Right lobe of liver (tissue), 6 donors: ENCODE measurements around the gene IL27RA. TPM values are rescaled to one million over a fixed set of nuclear protein-coding genes. Genes with fewer than 3 reads are reported as not detected.

ENCODE experiments used
- ATAC-seq, 4 donors: fragments of 200-7000 bp; cut with Tn5 transposase; one replicate each; pipeline ENCODE4 v1.9.1; 2020; ENCODE audit warnings: mild to moderate bottlenecking in 4 of 4, moderate library complexity in 4 of 4
- DNase-seq, 3 donors: peaks; one replicate each; pipeline ENCODE4 v3.0.0-alpha.2; 2020
- H3K27ac ChIP-seq, 3 donors: fragments of 200-600 bp; one replicate each; pipeline ENCODE4 v1.8.0; 2022
- H3K27me3 ChIP-seq, 2 donors: fragments of 200-600 bp; one replicate each; pipeline ENCODE4 v1.8.0; 2022
- H3K36me3 ChIP-seq, 4 donors: fragments of 200-600 bp; sonication (generic) in 1 of 4; one replicate each; pipeline versions ENCODE4 v1.5.1 to v1.8.0; 2017 to 2022; ENCODE audit warnings: control low read depth in 1 of 4
- H3K4me1 ChIP-seq, 4 donors: fragments of 200-600 bp; sonication (generic) in 1 of 4; one replicate each; pipeline versions ENCODE4 v1.5.1 to v1.8.0; 2017 to 2022; ENCODE audit warnings: control low read depth in 1 of 4
- H3K4me3 ChIP-seq, 3 donors: fragments of 200-600 bp; one replicate each; pipeline ENCODE4 v1.8.0; 2022
- H3K9me3 ChIP-seq, 4 donors: fragments of 200-600 bp; sonication (generic) in 1 of 4; one replicate each; pipeline versions ENCODE4 v1.5.1 to v1.8.0; 2017 to 2022; ENCODE audit warnings: control low read depth in 1 of 4
- CTCF ChIP-seq, 4 donors: fragments of 200-600 bp in 3 of 4; fragments of 450-650 bp in 1 of 4; IDR thresholded peaks; one replicate each; pipeline versions ENCODE4 v1.5.1 to v1.8.0; 2016 to 2022; ENCODE audit warnings: antibody characterized with exemption in 4 of 4, mild to moderate bottlenecking in 2 of 4
- POLR2A ChIP-seq: fragments of 450-650 bp; IDR thresholded peaks from one replicate; pipeline ENCODE4 v1.6.1; 2017; ENCODE audit warnings: antibody characterized with exemption, mild to moderate bottlenecking
- WGBS: methylation state at CpG from one replicate; pipeline ENCODE4 v1.1.6; 2018; ENCODE audit warnings: low coverage, low lambda C conversion rate; ENCODE audit not compliant: insufficient coverage; ENCODE audit errors: missing lambda C conversion rate; 5-methylcytosine and 5-hydroxymethylcytosine counted together
- intact Hi-C, 2 donors: fragments of 100-400 bp; cut with DNase I; formaldehyde crosslinking; loops; one replicate each; pipeline versions ENCODE4 v1.11.2 to v1.14.1; 2022
- total RNA-seq, 6 experiments: library from RNA; depleted of rRNA in 2 of 6; stranded (reverse); fragments of >200 nt in 2 of 6; fragmentation: NEBNext Ultra II Directional in 3 of 6; extraction: Animal tissue kit (Norgen Biotek cat#: 25700) in 3 of 6; gene quantifications; one replicate each; pipeline versions ENCODE4 v1.1.0 to v1.2.4, GENCODE V29; 2016 to 2023
- donor health status: DM: no; HTN: yes; CAD: no.
- donor health status: DM: no; HTN: no; CAD: no.
- donor health status: DM: no; HTN: no; CAD: no.
- donor health status: DM: no; HTN: yes; CAD: no.
- donor health status: DM: no; HTN: yes; CAD: no.

IL27RA gene
- total RNA-seq, 6 experiments from 2014 or later: 1.1 to 3.0 (median 1.5) TPM

GRCh38 chr19:14055396-14055795 is 23.8 kb downstream of the IL27RA start:
- ATAC-seq (no peak), DNase-seq (no peak)
- peaks cover 0 to 13% (median 5%) of the 10 kb centered on the region in 4 donors for H3K36me3 ChIP-seq
- H3K9me3 ChIP-seq: no peaks in the 10 kb centered on the region
- no peak overlapping the region for H3K27ac ChIP-seq
- H3K4me3 ChIP-seq: no peak overlapping the region
- no peaks in the 10 kb centered on the region for H3K27me3 ChIP-seq
- peaks cover 0 to 15% (median 6%) of the 10 kb centered on the region in 4 donors for H3K4me1 ChIP-seq
- TF ChIP-seq POLR2A (no peak), CTCF (IDR thresholded peaks at IDR 0.05) (no peak)
- intact Hi-C loops: loop anchor here in 1 of 2 donors (10.0 kb wide), 1 partner anchor 171 kb away; no protein-coding TSS in a partner anchor
- 80% methylated on average over 1 of the region's 3 CpGs for WGBS

DNA sequence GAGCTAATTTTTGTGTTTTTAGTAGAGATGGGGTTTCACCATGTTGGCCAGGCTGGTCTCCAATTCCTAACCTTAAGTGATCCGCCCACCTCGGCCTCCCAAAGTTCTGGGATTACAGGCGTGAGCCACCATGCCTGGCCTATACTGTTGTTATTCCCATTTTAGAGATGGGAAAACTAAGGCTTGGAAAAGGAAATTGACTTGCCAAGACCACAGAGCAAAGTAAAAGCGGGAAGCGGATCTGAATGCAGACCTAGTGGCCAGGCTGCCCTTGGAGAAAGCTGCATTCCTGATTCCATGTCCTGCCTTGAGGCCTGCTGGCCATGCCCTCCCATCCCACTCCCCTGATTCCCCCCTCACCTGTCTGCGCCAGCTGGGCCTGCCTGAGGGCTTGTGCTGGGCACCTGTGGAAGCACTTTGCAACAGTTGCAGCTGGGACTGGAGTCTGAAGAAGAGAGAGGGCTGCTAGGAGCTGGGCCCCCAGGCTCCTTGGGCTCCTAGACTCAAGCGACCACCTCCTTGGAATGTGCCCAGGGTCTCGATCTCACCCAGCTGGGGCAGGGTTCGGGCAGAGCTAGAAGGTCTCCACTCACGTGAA is 24.6 kb downstream of the IL27RA start:
- Histone ChIP-seq H3K9me3 (no peaks in the 10 kb centered on the region), H3K36me3 (peaks cover 0 to 13% (median 5%) of the 10 kb centered on the region in 4 donors), H3K4me3 (no peak overlapping the region), H3K27ac (no peak overlapping the region), H3K27me3 (no peaks in the 10 kb centered on the region), H3K4me1 (peaks cover 0 to 23% (median 9%) of the 10 kb centered on the region in 4 donors)
- DNase-seq (no peak), ATAC-seq (no peak)
- intact Hi-C loops: loop anchor here in 1 of 2 donors (10.0 kb wide), 1 partner anchor 171 kb away; no protein-coding TSS in a partner anchor
- TF ChIP-seq CTCF (IDR thresholded peaks at IDR 0.05) (no peak), POLR2A (no peak)
- 98% methylated on average over 5 of the region's 10 CpGs for WGBS

DNA sequence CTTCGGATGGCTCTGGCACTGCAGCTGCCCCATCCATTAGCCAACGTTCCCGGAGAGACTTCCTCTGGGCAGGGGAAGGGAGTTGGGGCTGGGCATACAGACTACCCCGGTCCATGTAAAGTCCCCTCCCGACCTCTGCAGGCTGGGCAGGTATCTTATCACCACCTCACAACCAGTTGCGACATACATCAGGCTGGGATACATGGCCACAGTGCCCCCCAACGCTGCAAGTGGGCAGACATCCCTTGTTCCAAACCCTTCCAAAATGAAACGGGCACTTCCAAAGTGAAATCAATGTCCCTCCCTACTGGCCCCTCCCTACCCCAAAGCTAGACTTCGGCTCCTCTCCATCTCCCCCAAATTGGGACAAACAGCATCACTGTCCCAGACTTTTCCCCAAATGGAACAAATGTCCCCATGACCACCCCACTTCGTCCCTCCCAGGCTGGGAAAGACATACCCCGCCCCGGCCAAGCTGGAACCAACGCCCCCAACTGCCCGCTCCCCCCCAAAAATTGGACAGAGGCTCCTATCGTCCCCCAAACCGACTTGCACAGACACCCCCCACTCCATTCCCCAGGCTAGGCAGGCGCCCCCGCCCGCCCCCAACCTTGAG is 25.3 kb downstream of the IL27RA start:
- Histone ChIP-seq H3K4me1 (peaks cover 0 to 23% (median 9%) of the 10 kb centered on the region in 4 donors), H3K36me3 (peaks cover 0 to 13% (median 5%) of the 10 kb centered on the region in 4 donors), H3K4me3 (no peak overlapping the region), H3K27me3 (no peaks in the 10 kb centered on the region), H3K27ac (no peak overlapping the region), H3K9me3 (no peaks in the 10 kb centered on the region)
- DNase-seq (no peak), ATAC-seq (no peak)
- 38% methylated on average over 15 of the region's 19 CpGs for WGBS
- intact Hi-C loops: loop anchor here in 1 of 2 donors (10.0 kb wide), 1 partner anchor 172 kb away; no protein-coding TSS in a partner anchor
- no peak for TF ChIP-seq POLR2A
- TF ChIP-seq CTCF (IDR thresholded peaks at IDR 0.05): no peak

DNA sequence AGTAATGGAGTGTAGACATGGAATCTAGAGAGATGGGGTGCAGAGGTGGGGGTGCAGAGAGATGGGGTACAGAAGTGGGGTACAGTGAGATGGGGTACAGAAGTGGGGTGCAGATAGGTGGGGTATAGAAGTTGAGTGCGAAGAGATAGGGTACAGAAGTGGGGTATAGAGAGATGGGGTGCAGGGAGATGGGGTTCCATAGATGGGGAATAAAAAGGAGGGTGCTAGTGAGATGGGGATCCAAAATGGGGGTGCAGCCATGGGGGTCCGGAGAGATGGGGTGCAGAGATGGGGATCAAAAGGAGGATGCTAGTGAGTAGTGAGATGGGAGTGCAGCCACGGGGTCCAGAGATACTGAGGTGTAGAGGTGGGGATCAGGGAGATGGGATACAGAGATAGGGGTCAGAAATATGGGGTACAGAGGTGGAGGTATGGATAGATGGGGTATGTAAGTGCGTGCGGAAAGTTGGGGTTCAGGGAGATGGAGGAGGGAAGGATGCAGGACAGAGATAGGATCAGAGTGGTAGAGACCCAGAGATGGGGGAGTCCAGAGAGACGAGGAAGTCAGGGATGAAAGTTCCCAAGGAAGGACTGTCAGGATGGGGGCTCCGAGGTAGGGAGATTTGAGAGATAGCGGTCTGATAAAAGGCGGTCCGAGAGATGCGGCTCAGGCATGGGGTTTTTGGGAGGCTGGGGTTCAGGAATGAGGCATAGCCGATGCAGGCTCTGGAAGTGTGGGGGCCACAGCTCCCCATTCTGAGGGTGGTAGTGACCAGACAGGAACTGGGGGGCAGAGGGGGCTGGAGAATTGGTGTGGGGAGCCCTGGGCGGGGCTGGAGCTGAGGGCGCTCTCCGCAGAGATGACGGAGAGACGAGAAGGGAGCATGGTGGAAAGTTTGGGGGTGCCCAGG is 26.9 kb downstream of the IL27RA start:
- ATAC-seq (no peak), DNase-seq (no peak)
- no peaks in the 10 kb centered on the region for H3K27me3 ChIP-seq
- H3K36me3 ChIP-seq: peaks cover 0 to 13% (median 5%) of the 10 kb centered on the region in 4 donors
- H3K4me1 ChIP-seq: peaks cover 0 to 27% (median 9%) of the 10 kb centered on the region in 4 donors
- H3K4me3 ChIP-seq: no peak overlapping the region
- intact Hi-C loops: loop anchor here in 1 of 2 donors (10.0 kb wide), 1 partner anchor 174 kb away; no protein-coding TSS in a partner anchor
- H3K9me3 ChIP-seq: no peaks in the 10 kb centered on the region
- 52% methylated on average over 17 of the region's 17 CpGs for WGBS
- H3K27ac ChIP-seq: no peak overlapping the region
- no peak for TF ChIP-seq POLR2A
- TF ChIP-seq CTCF (IDR thresholded peaks at IDR 0.05): no peak
